ENCODE results near the gene ATP6AP1.

ATP6AP1 gene

DNA sequence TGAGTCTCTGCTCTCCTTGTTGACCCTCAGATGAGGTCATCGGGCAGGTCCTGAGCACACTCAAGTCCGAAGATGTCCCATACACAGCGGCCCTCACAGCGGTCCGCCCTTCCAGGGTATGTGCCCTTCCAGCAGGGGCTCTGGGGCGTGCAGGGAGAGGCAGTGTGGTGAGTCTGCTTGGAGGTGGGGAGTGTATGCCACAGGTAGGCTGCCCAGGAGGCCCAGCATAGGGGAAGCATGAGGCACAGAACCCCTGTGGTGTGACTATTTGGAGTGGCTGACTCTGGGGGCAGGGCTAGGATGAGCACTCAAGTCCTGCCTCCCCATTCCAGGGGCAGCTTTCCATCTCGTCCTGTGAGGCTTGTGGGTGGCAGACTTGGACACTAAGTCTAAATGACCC, 5.1 kb downstream of the ATP6AP1 start:
- no peak overlapping the region for H3K27ac ChIP-seq
- TF ChIP-seq, protein P1, sequence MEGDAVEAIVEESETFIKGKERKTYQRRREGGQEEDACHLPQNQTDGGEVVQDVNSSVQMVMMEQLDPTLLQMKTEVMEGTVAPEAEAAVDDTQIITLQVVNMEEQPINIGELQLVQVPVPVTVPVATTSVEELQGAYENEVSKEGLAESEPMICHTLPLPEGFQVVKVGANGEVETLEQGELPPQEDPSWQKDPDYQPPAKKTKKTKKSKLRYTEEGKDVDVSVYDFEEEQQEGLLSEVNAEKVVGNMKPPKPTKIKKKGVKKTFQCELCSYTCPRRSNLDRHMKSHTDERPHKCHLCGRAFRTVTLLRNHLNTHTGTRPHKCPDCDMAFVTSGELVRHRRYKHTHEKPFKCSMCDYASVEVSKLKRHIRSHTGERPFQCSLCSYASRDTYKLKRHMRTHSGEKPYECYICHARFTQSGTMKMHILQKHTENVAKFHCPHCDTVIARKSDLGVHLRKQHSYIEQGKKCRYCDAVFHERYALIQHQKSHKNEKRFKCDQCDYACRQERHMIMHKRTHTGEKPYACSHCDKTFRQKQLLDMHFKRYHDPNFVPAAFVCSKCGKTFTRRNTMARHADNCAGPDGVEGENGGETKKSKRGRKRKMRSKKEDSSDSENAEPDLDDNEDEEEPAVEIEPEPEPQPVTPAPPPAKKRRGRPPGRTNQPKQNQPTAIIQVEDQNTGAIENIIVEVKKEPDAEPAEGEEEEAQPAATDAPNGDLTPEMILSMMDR (IDR thresholded peaks at IDR 0.05; ENCODE audit: low read depth, low read length, missing control alignments) = no peak
- no peak overlapping the region for H3K4me3 ChIP-seq (ENCODE audit: low read depth, low read length)
- H3K36me3 ChIP-seq (replicated peaks) = peaks cover 15% of the 10 kb centered on the region
- in situ Hi-C loops (cut with HindIII; ENCODE audit: low pct_ligation_motif_present, low sequenced_read_pairs) = no loop called here
- no peaks in the 10 kb centered on the region for H3K27me3 ChIP-seq (replicated peaks)
- DNase-seq = no peak

DNA sequence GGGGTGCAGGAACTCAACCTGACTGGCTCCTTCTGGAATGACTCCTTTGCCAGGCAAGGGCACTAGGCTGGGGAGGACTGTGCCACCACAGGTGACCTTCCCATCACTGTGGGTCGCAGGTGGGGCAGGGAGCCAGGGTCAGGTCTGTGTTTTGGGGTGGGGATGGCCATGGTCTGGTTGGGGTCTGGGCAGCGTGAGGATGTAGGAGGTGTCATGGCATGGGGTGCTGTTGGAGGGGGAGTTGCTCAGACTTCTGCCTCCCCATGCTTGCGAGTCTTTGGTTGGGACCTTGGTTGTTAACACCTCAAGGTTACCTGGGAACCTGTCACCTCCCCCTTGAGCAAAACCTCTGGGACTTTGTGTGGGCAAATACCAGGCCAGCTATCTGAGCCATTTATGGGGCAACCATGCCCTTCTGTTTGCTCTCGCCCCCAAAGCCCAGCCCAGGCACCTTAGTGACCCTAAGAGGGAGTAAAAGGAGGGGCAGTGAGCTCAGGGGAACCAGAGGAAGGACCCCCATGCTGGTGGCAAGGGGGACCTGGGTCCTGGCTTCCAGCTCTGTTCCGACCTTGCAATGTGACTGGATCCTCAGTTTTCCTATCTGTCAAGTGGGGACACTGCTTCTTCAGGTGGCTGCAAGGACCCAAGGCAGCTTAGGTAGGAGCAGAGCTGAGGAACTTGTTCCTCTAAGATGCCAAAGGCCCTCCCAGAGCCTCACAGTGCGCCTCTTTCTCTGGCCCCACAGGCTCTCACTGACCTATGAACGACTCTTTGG, 6.1 kb downstream of the ATP6AP1 start:
- peaks cover 15% of the 10 kb centered on the region for H3K36me3 ChIP-seq (replicated peaks)
- H3K27me3 ChIP-seq (replicated peaks) = no peaks in the 10 kb centered on the region
- H3K4me3 ChIP-seq (ENCODE audit: low read depth, low read length) = no peak overlapping the region
- in situ Hi-C loops (cut with HindIII; ENCODE audit: low pct_ligation_motif_present, low sequenced_read_pairs) = no loop called here
- TF ChIP-seq, protein P1 (IDR thresholded peaks at IDR 0.05; ENCODE audit: low read depth, low read length, missing control alignments) = no peak
- no peak for DNase-seq
- no peak overlapping the region for H3K27ac ChIP-seq

DNA sequence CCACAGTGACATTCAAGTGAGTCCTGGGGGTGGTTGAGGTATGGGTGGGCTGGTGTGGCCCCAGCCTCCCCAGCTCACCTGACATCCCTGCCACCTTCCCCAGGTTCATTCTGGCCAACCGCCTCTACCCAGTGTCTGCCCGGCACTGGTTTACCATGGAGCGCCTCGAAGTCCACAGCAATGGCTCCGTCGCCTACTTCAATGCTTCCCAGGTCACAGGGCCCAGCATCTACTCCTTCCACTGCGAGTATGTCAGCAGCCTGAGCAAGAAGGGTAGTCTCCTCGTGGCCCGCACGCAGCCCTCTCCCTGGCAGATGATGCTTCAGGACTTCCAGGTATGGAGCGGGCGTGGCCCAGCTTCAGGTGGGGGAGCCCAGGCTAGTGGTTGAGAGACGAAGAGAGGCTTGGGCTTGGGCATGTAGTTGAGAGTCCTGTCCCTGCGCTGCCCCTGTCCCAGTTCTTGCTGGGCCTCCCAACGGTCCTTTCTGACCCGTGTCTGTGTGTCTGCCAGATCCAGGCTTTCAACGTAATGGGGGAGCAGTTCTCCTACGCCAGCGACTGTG, 6.8 kb downstream of the ATP6AP1 start:
- Histone ChIP-seq H3K27ac (no peak overlapping the region), H3K36me3 (replicated peaks) (peaks cover 15% of the 10 kb centered on the region), H3K27me3 (replicated peaks) (no peaks in the 10 kb centered on the region), H3K4me3 (ENCODE audit: low read depth, low read length) (no peak overlapping the region)
- TF ChIP-seq, protein P1 (IDR thresholded peaks at IDR 0.05; ENCODE audit: low read depth, low read length, missing control alignments) = no peak
- DNase-seq = no peak
- in situ Hi-C loops (cut with HindIII; ENCODE audit: low pct_ligation_motif_present, low sequenced_read_pairs) = no loop called here

DNA sequence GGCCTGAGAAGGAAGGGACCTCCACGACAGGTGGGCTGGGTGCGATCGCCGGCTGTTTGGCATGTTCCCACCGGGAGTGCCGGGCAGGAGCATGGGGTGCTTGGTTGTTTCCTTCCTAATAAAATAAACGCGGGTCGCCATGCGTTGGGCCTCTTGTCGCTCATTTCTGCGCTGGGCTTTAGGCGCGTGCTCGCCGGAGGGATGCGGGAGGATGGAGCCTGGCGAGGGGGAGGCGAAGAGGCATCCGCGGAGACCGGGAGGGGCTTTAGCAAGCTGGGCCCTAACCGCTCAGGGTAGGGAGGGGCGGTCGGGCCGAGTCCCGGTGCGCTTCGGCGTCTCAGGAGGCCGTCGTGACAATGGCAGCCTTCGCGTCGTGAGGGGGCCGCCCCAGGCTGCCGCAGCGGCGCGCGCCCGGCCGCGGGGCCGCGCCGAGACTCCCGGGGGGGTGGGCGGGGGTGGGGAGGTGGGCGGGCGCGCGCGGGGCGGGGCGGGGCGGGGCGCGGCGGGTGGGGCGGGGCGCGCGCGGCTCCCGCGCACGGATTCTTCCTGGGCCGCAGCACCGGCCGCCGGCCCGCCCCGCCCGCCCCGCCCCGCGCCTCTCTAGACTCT, 8.0 kb downstream of the ATP6AP1 start:
- Histone ChIP-seq H3K36me3 (replicated peaks) (peaks cover 19% of the 10 kb centered on the region), H3K27me3 (replicated peaks) (no peaks in the 10 kb centered on the region), H3K4me3 (ENCODE audit: low read depth, low read length) (peak overlapping the region; percentile 71), H3K27ac (peak overlapping the region; percentile 94)
- in situ Hi-C loops (cut with HindIII; ENCODE audit: low pct_ligation_motif_present, low sequenced_read_pairs) = no loop called here
- TF ChIP-seq, protein P1 (IDR thresholded peaks at IDR 0.05; ENCODE audit: low read depth, low read length, missing control alignments) = no peak
- no peak for DNase-seq

DNA sequence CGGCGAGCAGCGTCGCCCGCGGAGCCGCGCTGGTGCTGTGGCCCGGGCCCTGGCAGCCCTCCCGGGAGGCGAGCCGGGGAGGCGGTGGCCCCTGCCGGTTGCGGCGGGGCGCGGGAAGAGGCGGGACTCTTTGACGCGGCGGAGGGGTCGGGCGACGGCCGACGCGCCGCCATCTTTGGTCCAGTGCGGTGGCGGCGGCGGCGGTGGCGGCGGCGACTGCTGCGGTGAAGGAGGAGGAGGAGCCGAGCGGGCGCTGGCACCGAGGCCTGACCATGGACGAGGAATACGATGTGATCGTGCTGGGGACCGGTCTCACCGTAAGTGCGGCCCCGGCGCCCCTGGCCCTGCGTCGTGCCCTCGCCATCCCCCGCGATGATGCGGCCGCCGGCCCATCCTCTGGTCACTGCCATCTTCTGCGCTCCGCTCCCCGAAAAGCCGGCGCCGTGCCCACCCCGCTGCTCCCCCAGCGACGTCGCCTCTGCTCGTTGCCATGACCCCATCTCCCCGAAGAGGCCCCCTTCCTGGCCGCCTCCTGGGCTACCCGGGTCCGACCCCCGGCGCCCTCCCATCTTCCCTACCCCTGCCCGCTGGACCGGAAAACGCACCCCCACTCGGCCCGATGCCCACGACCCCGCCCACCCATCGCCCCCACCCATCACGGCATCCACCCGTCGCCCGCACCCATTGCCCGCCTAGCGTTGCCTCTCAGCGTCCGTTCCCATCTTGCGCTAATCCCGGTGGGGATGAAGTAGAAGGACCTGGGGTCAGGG, 8.7 kb downstream of the ATP6AP1 start, which contains the start of gene GDI1:
TSS of gene GDI1 (plus strand) at position 172 of the 770 bp plus-strand sequence. CDS start at position 273, 101 bp downstream.
- in situ Hi-C loops (cut with HindIII; ENCODE audit: low pct_ligation_motif_present, low sequenced_read_pairs) = no loop called here
- TF ChIP-seq, protein P1 (IDR thresholded peaks at IDR 0.05; ENCODE audit: low read depth, low read length, missing control alignments) = no peak
- peaks cover 19% of the 10 kb centered on the region for H3K36me3 ChIP-seq (replicated peaks)
- H3K4me3 ChIP-seq (ENCODE audit: low read depth, low read length) = peak within 1 kb of the TSS; percentile 71
- no peak for DNase-seq
- peak within 1 kb of the TSS; percentile 94 for H3K27ac ChIP-seq
- no peaks in the 10 kb centered on the region for H3K27me3 ChIP-seq (replicated peaks)

All from brain microvascular endothelial cell (primary cell).